ENCODE results near the gene PIEZO2.
"Not testable (repeated sequence)": the region's sequence is repeated elsewhere in the genome, so short reads cannot be mapped to it uniquely, and the experiment has no call there.

- TF ChIP-seq CTCF (conservative IDR thresholded peaks at IDR 0.05; ENCODE audit: low read depth, low read length); EZH2 (IDR thresholded peaks at IDR 0.05; ENCODE audit: borderline replicate concordance, low read depth, low read length, poor library complexity, severe bottlenecking): not testable (repeated sequence)
These were observed 229.1 kb downstream of the PIEZO2 start for GRCh38 chr18:10920309-10920708.
